ENCODE measurements around the gene CHST10. TPM values are rescaled to one million over a fixed set of nuclear protein-coding genes. Genes with fewer than 3 reads are reported as not detected.

The CHST10 gene
- total RNA-seq, 1 experiment from 2014 or later: 29.7 TPM

DNA sequence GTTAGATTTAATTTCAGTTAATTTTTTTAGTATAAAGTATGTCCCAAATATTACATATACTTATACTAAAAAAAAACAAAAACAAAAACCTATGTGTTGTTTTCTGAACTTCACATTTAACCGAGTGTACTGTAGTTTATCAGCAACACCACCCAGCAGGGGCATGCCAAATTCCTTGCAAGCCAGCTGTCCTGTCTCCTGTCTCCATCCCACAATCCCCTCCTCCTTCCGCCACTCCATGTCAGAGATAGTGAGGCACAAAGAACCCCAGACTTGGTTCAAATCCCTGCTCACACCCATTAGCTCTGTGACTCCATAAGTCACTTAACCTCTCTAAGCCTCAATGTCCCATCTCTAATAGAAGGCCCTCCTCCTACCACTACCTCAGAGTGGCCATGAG lies 9.4 kb downstream of the CHST10 start:
- Histone ChIP-seq H2BK12ac (ENCODE audit: insufficient read length, low read depth, low read length) (no peak overlapping the region), H3K4me2 (ENCODE audit: insufficient read depth, insufficient read length, low read length) (no peak overlapping the region), H3K9me3 (ENCODE audit: control insufficient read depth, low read depth, low read length) (no peaks in the 10 kb centered on the region), H3T11ph (ENCODE audit: low read length) (no peak overlapping the region), H3K23me2 (ENCODE audit: insufficient read length, low read depth, low read length, poor library complexity, severe bottlenecking) (no peaks in the 10 kb centered on the region), H2BK120ac (ENCODE audit: low read depth, low read length, poor library complexity, severe bottlenecking) (no peak overlapping the region), H2AFZ (ENCODE audit: low read length) (no peak overlapping the region), H2BK5ac (ENCODE audit: insufficient read length, low read length) (no peak overlapping the region), H3K14ac (ENCODE audit: insufficient read depth, low read length) (no peak overlapping the region), H3K18ac (ENCODE audit: insufficient read length, low read depth, low read length) (no peak overlapping the region), H3K27ac (ENCODE audit: insufficient read length, low read depth, low read length) (no peak overlapping the region), H3K79me2 (ENCODE audit: insufficient read depth, low read length) (peaks cover 4% of the 10 kb centered on the region; the same call in 1 of the 2 replicates), H2BK15ac (ENCODE audit: low read depth, low read length) (no peak overlapping the region), H3K4me1 (ENCODE audit: insufficient read depth, low read length) (peaks cover 25% of the 10 kb centered on the region), H3K56ac (ENCODE audit: insufficient read length, low read depth, low read length) (no peak overlapping the region), H4K8ac (replicated peaks; ENCODE audit: insufficient read length, low read depth, low read length) (no peak overlapping the region), H3K4ac (ENCODE audit: low read depth, low read length) (no peak overlapping the region), H3K27me3 (ENCODE audit: insufficient read depth, low read length) (no peaks in the 10 kb centered on the region), H4K91ac (ENCODE audit: insufficient read length, low read depth, low read length) (no peak overlapping the region), H3K23ac (ENCODE audit: insufficient read length, low read depth, low read length) (no peak overlapping the region), H3K9ac (ENCODE audit: extremely low read depth, insufficient read length, low read length) (no peak overlapping the region), H2AK5ac (ENCODE audit: insufficient read length, low read length) (no peak overlapping the region), H3K79me1 (ENCODE audit: insufficient read depth, low read depth, low read length, poor library complexity, severe bottlenecking) (no peaks in the 10 kb centered on the region), H4K5ac (ENCODE audit: insufficient read length, low read depth, low read length) (no peak overlapping the region), H4K20me1 (ENCODE audit: control insufficient read depth, insufficient read depth, insufficient read length) (no peaks in the 10 kb centered on the region), H2BK20ac (ENCODE audit: low read depth, low read length, poor library complexity, severe bottlenecking) (no peak overlapping the region)
- H3K4me3 Mint-ChIP-seq: no peak overlapping the region
- H3K9me3 Mint-ChIP-seq: no peaks in the 10 kb centered on the region
- DNase-seq: no peak
- H3K27ac Mint-ChIP-seq: peak overlapping the region; percentile 3 to 55 (median 16); a peak in 1 of 7 replicates
- H3K36me3 Mint-ChIP-seq (ENCODE audit: insufficient read depth in 1 of 3, low read depth in 3 of 3): peaks cover 32 to 44% (median 42%) of the 10 kb centered on the region in 3 experiments
- H3K27me3 Mint-ChIP-seq (ENCODE audit: low read depth): peaks cover 3% of the 10 kb centered on the region
- WGBS (ENCODE audit: extremely low coverage, insufficient read length, low lambda C conversion rate): no CpG with 5 or more reads among the region's 2 CpGs
- H3K4me1 Mint-ChIP-seq: peaks cover 53 to 54% of the 10 kb centered on the region in 2 experiments
- TF ChIP-seq, protein P1, sequence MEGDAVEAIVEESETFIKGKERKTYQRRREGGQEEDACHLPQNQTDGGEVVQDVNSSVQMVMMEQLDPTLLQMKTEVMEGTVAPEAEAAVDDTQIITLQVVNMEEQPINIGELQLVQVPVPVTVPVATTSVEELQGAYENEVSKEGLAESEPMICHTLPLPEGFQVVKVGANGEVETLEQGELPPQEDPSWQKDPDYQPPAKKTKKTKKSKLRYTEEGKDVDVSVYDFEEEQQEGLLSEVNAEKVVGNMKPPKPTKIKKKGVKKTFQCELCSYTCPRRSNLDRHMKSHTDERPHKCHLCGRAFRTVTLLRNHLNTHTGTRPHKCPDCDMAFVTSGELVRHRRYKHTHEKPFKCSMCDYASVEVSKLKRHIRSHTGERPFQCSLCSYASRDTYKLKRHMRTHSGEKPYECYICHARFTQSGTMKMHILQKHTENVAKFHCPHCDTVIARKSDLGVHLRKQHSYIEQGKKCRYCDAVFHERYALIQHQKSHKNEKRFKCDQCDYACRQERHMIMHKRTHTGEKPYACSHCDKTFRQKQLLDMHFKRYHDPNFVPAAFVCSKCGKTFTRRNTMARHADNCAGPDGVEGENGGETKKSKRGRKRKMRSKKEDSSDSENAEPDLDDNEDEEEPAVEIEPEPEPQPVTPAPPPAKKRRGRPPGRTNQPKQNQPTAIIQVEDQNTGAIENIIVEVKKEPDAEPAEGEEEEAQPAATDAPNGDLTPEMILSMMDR (conservative IDR thresholded peaks at IDR 0.05): no peak
